ENCODE measurements around the gene PRR5L.

DNA sequence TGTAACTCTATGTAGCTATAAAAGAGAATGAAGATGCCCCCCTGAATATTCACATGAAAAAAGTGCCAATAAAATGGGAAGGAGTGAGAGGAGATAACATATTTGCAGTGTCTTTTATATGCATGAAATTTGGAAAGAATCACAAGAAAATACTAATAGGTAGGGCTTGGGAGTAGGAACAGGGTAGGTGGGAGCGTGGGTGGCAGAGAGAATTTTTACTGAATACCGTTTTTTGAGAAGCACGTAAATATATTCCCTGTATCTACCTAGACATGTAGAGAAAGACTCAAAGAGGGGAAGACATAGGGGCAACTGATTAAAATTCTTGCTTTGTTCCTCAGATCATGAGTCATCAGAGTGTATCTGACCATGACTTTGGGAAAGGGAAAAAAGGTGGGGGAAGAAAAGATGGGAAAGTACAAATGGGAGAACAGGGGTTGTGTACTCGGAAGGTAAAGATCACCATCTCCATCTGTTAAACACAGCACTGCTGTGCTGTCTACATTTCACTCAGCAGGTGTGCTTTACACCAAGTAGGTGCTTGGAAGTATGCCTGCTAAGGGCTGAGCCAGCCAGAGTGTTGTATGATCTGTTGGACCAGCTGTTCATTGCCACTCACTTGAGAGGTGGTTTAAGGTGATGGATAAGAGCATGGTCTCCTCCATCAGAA is 16.0 kb downstream of the PRR5L start:
- TF ChIP-seq GATA3 (IDR thresholded peaks at IDR 0.05; ENCODE audit: low read depth, low read length): no peak
- no peak for TF ChIP-seq GATA2 (IDR thresholded peaks at IDR 0.05; ENCODE audit: low read depth, low read length)
